Right lobe of liver (tissue), 4 donors: ENCODE data around the gene FAM181A.

Source experiments
- CTCF ChIP-seq, 4 donors: fragments of 200-600 bp in 3 of 4; fragments of 450-650 bp in 1 of 4; IDR thresholded peaks; one replicate each; pipeline versions ENCODE4 v1.5.1 to v1.8.0; 2016 to 2022; ENCODE audit warnings: antibody characterized with exemption in 4 of 4, mild to moderate bottlenecking in 2 of 4
- POLR2A ChIP-seq: fragments of 450-650 bp; IDR thresholded peaks from one replicate; pipeline ENCODE4 v1.6.1; 2017; ENCODE audit warnings: antibody characterized with exemption, mild to moderate bottlenecking
- donor health status: DM: no; HTN: no; CAD: no.
- donor health status: DM: no; HTN: no; CAD: no.
- donor health status: DM: no; HTN: yes; CAD: no.

GRCh38 chr14:93975791-93976476 is 48.8 kb downstream of the FAM181A start:
- TF ChIP-seq CTCF (IDR thresholded peaks at IDR 0.05) (no peak), POLR2A (no peak)
